GM12892 (cell line): ENCODE data around the gene GRID1.

ENCODE experiments used
- DNase-seq: peaks from one replicate; pipeline ENCODE4 v3.0.0; 2011; ENCODE audit not compliant: insufficient read length
- FAIRE-seq: peaks from 2 replicates; lab custom pipeline; 2011; peaks lifted over from hg19 to GRCh38; lab: Jason Lieb, UNC
- POLR2A ChIP-seq: IDR thresholded peaks from 2 replicates; pipeline ENCODE4 v1.6.1; 2011; ENCODE audit warnings: low read depth, low read length, control low read depth
- POLR2AphosphoS5 ChIP-seq: IDR thresholded peaks from 2 replicates; pipeline ENCODE4 v1.6.1; 2011; ENCODE audit warnings: low read depth, low read length, control low read depth
- TAF1 ChIP-seq: IDR thresholded peaks from 2 replicates; pipeline ENCODE4 v1.6.1; 2011; ENCODE audit warnings: low read depth, mild to moderate bottlenecking, control low read depth, low read length, borderline replicate concordance

The GRID1 gene

GRCh38 chr10:86234541-86235270 lies 131.9 kb downstream of the GRID1 start:
- no peak for DNase-seq
- TF ChIP-seq TAF1, result no peak
- TF ChIP-seq POLR2AphosphoS5, result no peak
- TF ChIP-seq POLR2A, result no peak
- no peak for FAIRE-seq

- no peak for DNase-seq
- no peak for FAIRE-seq
- TF ChIP-seq POLR2AphosphoS5, result no peak
- no peak for TF ChIP-seq POLR2A
- TF ChIP-seq TAF1, result no peak
These were observed 132.5 kb downstream of the GRID1 start for GRCh38 chr10:86234107-86234506.

- FAIRE-seq (no peak), DNase-seq (no peak)
- TF ChIP-seq POLR2AphosphoS5, result no peak
- TF ChIP-seq POLR2A, result no peak
- no peak for TF ChIP-seq TAF1
These were observed 133.5 kb downstream of the GRID1 start for GRCh38 chr10:86233131-86233530.

GRCh38 chr10:86232644-86233043 lies 134.0 kb downstream of the GRID1 start:
- FAIRE-seq, result no peak
- DNase-seq, result no peak
- TF ChIP-seq POLR2A (no peak), POLR2AphosphoS5 (no peak), TAF1 (no peak)

GRCh38 chr10:86231796-86232560 lies 134.6 kb downstream of the GRID1 start:
- FAIRE-seq (no peak), DNase-seq (no peak)
- TF ChIP-seq TAF1 (no peak), POLR2A (no peak), POLR2AphosphoS5 (no peak)

- no peak for DNase-seq
- FAIRE-seq, result no peak
- TF ChIP-seq POLR2A (no peak), TAF1 (no peak), POLR2AphosphoS5 (no peak)
These were observed 135.9 kb downstream of the GRID1 start for GRCh38 chr10:86230557-86231180.

- TF ChIP-seq TAF1, result no peak
- no peak for TF ChIP-seq POLR2AphosphoS5
- TF ChIP-seq POLR2A, result no peak
- FAIRE-seq (no peak), DNase-seq (no peak)
These were observed 136.6 kb downstream of the GRID1 start for GRCh38 chr10:86229811-86230556.

- FAIRE-seq, result no peak
- DNase-seq, result no peak
- TF ChIP-seq POLR2AphosphoS5, result no peak
- no peak for TF ChIP-seq POLR2A
- no peak for TF ChIP-seq TAF1
These were observed 137.2 kb downstream of the GRID1 start for GRCh38 chr10:86229376-86229775.

GRCh38 chr10:86227501-86228258 lies 138.9 kb downstream of the GRID1 start:
- FAIRE-seq (no peak), DNase-seq (no peak)
- no peak for TF ChIP-seq POLR2A
- no peak for TF ChIP-seq POLR2AphosphoS5
- TF ChIP-seq TAF1, result no peak

- TF ChIP-seq POLR2A (no peak), POLR2AphosphoS5 (no peak), TAF1 (no peak)
- FAIRE-seq (no peak), DNase-seq (no peak)
These were observed 139.8 kb downstream of the GRID1 start for GRCh38 chr10:86226781-86227201.

GRCh38 chr10:86226016-86226415 lies 140.6 kb downstream of the GRID1 start:
- FAIRE-seq, result no peak
- DNase-seq, result no peak
- TF ChIP-seq POLR2A (no peak), TAF1 (no peak), POLR2AphosphoS5 (no peak)
